Spleen (tissue), 7 donors: ENCODE measurements around the gene CAMK2B.

Experiments used
- POLR2A ChIP-seq, 3 donors: fragments of 450-650 bp; IDR thresholded peaks; one replicate each; pipeline ENCODE4 v1.5.1; 2017; ENCODE audit warnings: antibody characterized with exemption in 3 of 3, mild to moderate bottlenecking in 1 of 3
- POLR2AphosphoS5 ChIP-seq, 3 donors: sonication (generic); formaldehyde crosslinking; IDR thresholded peaks; one replicate each; pipeline ENCODE4 v1.5.1; 2017; ENCODE audit warnings: antibody characterized with exemption in 3 of 3
- TF ChIP-seq, protein P1 (sequence below), 11 experiments: fragments of 200-600 bp in 7 of 11; fragments of 450-650 bp in 4 of 11; sonication (generic) in 4 of 11; IDR thresholded peaks in 8 of 11; conservative IDR thresholded peaks in 3 of 11; 1 replicate in 7 of 11; 2 replicates in 4 of 11; pipeline versions ENCODE4 v1.4.0 to v1.8.0; 2016 to 2021; ENCODE audit warnings: antibody characterized with exemption in 11 of 11, inconsistent platforms in 4 of 11, mild to moderate bottlenecking in 1 of 11
- donor health status: DM: no; HTN: no; CAD: no; lungs with moderate emphysema.
- donor health status: DM: no; HTN: no; CAD: no.
- donor health status: DM: no; HTN: no; CAD: no.

DNA sequence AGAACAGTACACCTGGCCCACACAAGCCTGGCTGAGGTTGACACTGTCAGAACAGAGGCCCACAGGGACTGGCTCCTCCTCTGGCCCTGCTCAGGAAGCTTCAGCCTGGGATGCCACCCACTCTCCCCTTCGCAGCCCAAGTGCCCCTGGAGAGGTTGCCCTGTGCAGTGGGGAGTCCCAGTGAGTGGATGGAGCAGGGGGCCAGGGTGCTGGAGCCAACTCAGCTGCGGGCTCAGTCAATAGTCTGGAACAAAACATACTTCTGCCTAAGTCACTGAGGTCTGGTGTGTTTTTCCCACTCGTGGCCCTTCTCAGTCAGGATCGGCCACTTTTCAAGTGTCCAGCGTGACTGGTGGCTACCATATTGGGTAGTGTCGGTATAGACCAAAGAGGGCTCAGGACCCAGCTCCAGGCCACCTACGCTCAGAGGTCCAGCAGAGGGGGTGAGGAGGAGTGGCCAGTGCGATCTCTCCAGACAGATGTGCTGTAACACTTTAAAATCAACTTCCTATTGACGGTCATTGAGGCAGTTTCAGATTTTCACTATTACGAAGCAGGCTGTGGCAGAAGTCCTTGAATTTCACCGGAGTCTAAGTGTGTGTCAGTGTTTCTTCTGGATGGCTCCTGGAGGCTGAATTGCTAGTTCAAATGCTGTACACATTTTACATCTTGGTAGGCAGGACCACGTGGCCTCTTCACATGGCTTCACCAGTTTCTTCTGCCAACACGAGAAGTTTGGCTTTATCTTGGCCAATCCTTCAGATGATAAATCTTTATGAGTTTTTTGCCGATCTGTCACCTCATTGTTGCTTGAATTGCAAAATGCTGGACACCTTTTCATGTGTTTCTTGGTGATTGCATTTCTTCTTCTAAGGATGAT is 135.2 kb downstream of the CAMK2B start:
- TF ChIP-seq, protein P1, sequence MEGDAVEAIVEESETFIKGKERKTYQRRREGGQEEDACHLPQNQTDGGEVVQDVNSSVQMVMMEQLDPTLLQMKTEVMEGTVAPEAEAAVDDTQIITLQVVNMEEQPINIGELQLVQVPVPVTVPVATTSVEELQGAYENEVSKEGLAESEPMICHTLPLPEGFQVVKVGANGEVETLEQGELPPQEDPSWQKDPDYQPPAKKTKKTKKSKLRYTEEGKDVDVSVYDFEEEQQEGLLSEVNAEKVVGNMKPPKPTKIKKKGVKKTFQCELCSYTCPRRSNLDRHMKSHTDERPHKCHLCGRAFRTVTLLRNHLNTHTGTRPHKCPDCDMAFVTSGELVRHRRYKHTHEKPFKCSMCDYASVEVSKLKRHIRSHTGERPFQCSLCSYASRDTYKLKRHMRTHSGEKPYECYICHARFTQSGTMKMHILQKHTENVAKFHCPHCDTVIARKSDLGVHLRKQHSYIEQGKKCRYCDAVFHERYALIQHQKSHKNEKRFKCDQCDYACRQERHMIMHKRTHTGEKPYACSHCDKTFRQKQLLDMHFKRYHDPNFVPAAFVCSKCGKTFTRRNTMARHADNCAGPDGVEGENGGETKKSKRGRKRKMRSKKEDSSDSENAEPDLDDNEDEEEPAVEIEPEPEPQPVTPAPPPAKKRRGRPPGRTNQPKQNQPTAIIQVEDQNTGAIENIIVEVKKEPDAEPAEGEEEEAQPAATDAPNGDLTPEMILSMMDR (IDR thresholded peaks at IDR 0.05 in 8 of 11, conservative IDR thresholded peaks at IDR 0.05 in 3 of 11) = no peak
- no peak for TF ChIP-seq POLR2AphosphoS5 (IDR thresholded peaks at IDR 0.05)
- no peak for TF ChIP-seq POLR2A (IDR thresholded peaks at IDR 0.05)
